GM21447 (cell line): ENCODE measurements around the gene SLAMF8.

Experiments used
- ATAC-seq: cut with Tn5 transposase; IDR thresholded peaks from one replicate; pipeline ENCODE4 v1.9.1; 2021; ENCODE audit not compliant: unreplicated experiment

The SLAMF8 gene

GRCh38 chr1:159868766-159869165 is 42.1 kb downstream of the SLAMF8 start:
- no peak for ATAC-seq

GRCh38 chr1:159869173-159869572 is 42.5 kb downstream of the SLAMF8 start:
- no peak for ATAC-seq

- no peak for ATAC-seq
Observed at GRCh38 chr1:159869607-159870006, 42.9 kb downstream of the SLAMF8 start.

GRCh38 chr1:159870704-159871103 is 44.0 kb downstream of the SLAMF8 start:
- ATAC-seq = no peak

- ATAC-seq = no peak
Observed at GRCh38 chr1:159872891-159873290, 46.2 kb downstream of the SLAMF8 start.

GRCh38 chr1:159873530-159874143 is 47.0 kb downstream of the SLAMF8 start:
- ATAC-seq = no peak

- ATAC-seq = no peak
Observed at GRCh38 chr1:159877695-159878444, 51.2 kb downstream of the SLAMF8 start.

GRCh38 chr1:159879136-159879535 is 52.5 kb downstream of the SLAMF8 start:
- no peak for ATAC-seq

GRCh38 chr1:159879977-159880376 is 53.3 kb downstream of the SLAMF8 start:
- no peak for ATAC-seq

GRCh38 chr1:159880430-159880829 is 53.8 kb downstream of the SLAMF8 start:
- ATAC-seq = no peak

GRCh38 chr1:159881622-159882526 is 55.2 kb downstream of the SLAMF8 start:
- ATAC-seq = no peak

GRCh38 chr1:159882527-159882862 is 55.8 kb downstream of the SLAMF8 start:
- ATAC-seq = no peak

GRCh38 chr1:159883134-159883533 is 56.5 kb downstream of the SLAMF8 start:
- no peak for ATAC-seq

- ATAC-seq = no peak
Observed at GRCh38 chr1:159884296-159884695, 57.6 kb downstream of the SLAMF8 start.
